Transverse colon (tissue), 4 donors: ENCODE measurements around the gene FGD3. TPM values are rescaled to one million over a fixed set of nuclear protein-coding genes. Genes with fewer than 3 reads are reported as not detected.

ENCODE experiments used
- DNase-seq: peaks from one replicate; pipeline ENCODE4 v3.0.0-alpha.2; 2019
- H3K27ac ChIP-seq, 4 donors: fragments of 200-600 bp; sonication (generic); 2 replicates each; pipeline ENCODE4 v1.5.1; 2016 to 2018; ENCODE audit warnings: inconsistent platforms in 4 of 4
- H3K27me3 ChIP-seq: fragments of 200-600 bp; sonication (generic); 2 replicates; pipeline ENCODE4 v1.5.1; 2017; ENCODE audit warnings: inconsistent platforms
- H3K36me3 ChIP-seq, 4 donors: fragments of 200-600 bp; sonication (generic); 2 replicates each; pipeline ENCODE4 v1.5.1; 2017 to 2019; ENCODE audit warnings: inconsistent platforms in 4 of 4
- H3K4me1 ChIP-seq, 4 donors: fragments of 200-600 bp; sonication (generic); 2 replicates each; pipeline ENCODE4 v1.5.1; 2017 to 2020; ENCODE audit warnings: inconsistent platforms in 4 of 4
- H3K4me3 ChIP-seq, 4 donors: fragments of 200-600 bp; sonication (generic); 1 replicate in 1 of 4; 2 replicates in 3 of 4; pipeline versions ENCODE4 v1.5.1 to v1.6.1; 2017 to 2019; ENCODE audit warnings: inconsistent platforms in 4 of 4
- H3K9me3 ChIP-seq, 2 donors: fragments of 200-600 bp; sonication (generic); 2 replicates each; pipeline ENCODE4 v1.5.1; 2017 to 2019; ENCODE audit warnings: inconsistent platforms in 2 of 2
- EP300 ChIP-seq: sonication (generic); formaldehyde crosslinking; IDR thresholded peaks from one replicate; pipeline ENCODE4 v1.6.1; 2017; ENCODE audit warnings: antibody characterized with exemption, low read depth
- POLR2A ChIP-seq: fragments of 450-650 bp; IDR thresholded peaks from one replicate; pipeline ENCODE4 v1.6.1; 2016; ENCODE audit warnings: antibody characterized with exemption, mild to moderate bottlenecking, moderate library complexity
- POLR2AphosphoS5 ChIP-seq, 3 donors: sonication (generic); formaldehyde crosslinking; IDR thresholded peaks; one replicate each; pipeline ENCODE4 v1.6.1; 2016; ENCODE audit warnings: antibody characterized with exemption in 3 of 3
- WGBS, 2 donors: methylation state at CpG; one replicate each; pipeline ENCODE4 v1.1.5; 2018; ENCODE audit warnings: low coverage in 1 of 2; 5-methylcytosine and 5-hydroxymethylcytosine counted together
- in situ Hi-C, 4 donors: fragments of 200-750 bp; cut with MboI; loops; one replicate each; pipeline versions ENCODE4 v1.15.0 to v1.15.1; 2017; ENCODE audit warnings: low sequenced_read_pairs in 3 of 4, low pct_ligation_motif_present in 1 of 4, low pct_unique_long_range_greater_than_20kb in 1 of 4
- intact Hi-C: fragments of 100-400 bp; cut with DNase I; formaldehyde crosslinking; loops from one replicate; pipeline ENCODE4 v1.15.1; 2023; ENCODE audit warnings: low total_unique reads
- total RNA-seq, 4 donors: library from RNA; depleted of rRNA; stranded (reverse); fragments of >200 nt; gene quantifications; one replicate each; pipeline ENCODE4 v1.1.0, GENCODE V29; 2016
- TF ChIP-seq, protein P1 (sequence below), 5 experiments: fragments of 200-600 bp in 3 of 5; fragments of 450-650 bp in 2 of 5; sonication (generic) in 3 of 5; IDR thresholded peaks; 1 replicate in 2 of 5; 2 replicates in 3 of 5; pipeline ENCODE4 v1.5.1; 2016 to 2017; ENCODE audit warnings: antibody characterized with exemption in 5 of 5, inconsistent platforms in 3 of 5, mild to moderate bottlenecking in 2 of 5, moderate library complexity in 1 of 5

FGD3 gene
- total RNA-seq, 4 donors from 2014 or later, result 5.2 to 9.7 (median 6.0) TPM; not detected in 1

- Histone ChIP-seq H3K4me3 (no peak overlapping the region), H3K4me1 (peaks cover 0 to under 1% (median 0%) of the 10 kb centered on the region in 4 donors), H3K27me3 (peaks cover 1% of the 10 kb centered on the region), H3K9me3 (no peaks in the 10 kb centered on the region), H3K36me3 (no peaks in the 10 kb centered on the region), H3K27ac (no peak overlapping the region)
- WGBS, 2 donors, result 53 to 86% methylated on average over 2 to 5 of the region's 5 CpGs
- intact Hi-C loops, result no loop called here
- TF ChIP-seq POLR2A (no peak), EP300 (no peak), POLR2AphosphoS5 (IDR thresholded peaks at IDR 0.05) (no peak)
- TF ChIP-seq, protein P1, sequence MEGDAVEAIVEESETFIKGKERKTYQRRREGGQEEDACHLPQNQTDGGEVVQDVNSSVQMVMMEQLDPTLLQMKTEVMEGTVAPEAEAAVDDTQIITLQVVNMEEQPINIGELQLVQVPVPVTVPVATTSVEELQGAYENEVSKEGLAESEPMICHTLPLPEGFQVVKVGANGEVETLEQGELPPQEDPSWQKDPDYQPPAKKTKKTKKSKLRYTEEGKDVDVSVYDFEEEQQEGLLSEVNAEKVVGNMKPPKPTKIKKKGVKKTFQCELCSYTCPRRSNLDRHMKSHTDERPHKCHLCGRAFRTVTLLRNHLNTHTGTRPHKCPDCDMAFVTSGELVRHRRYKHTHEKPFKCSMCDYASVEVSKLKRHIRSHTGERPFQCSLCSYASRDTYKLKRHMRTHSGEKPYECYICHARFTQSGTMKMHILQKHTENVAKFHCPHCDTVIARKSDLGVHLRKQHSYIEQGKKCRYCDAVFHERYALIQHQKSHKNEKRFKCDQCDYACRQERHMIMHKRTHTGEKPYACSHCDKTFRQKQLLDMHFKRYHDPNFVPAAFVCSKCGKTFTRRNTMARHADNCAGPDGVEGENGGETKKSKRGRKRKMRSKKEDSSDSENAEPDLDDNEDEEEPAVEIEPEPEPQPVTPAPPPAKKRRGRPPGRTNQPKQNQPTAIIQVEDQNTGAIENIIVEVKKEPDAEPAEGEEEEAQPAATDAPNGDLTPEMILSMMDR (IDR thresholded peaks at IDR 0.05), result no peak
- DNase-seq, result no peak
- in situ Hi-C loops, result no loop called here
Observed at GRCh38 chr9:92941861-92942260, 5.5 kb upstream of the FGD3 start.

- Histone ChIP-seq H3K36me3 (no peaks in the 10 kb centered on the region), H3K9me3 (no peaks in the 10 kb centered on the region), H3K27ac (no peak overlapping the region), H3K27me3 (peaks cover 12% of the 10 kb centered on the region), H3K4me3 (no peak overlapping the region), H3K4me1 (peaks cover 0 to 11% (median 5%) of the 10 kb centered on the region in 4 donors)
- DNase-seq, result no peak
- in situ Hi-C loops, result no loop called here
- TF ChIP-seq POLR2AphosphoS5 (IDR thresholded peaks at IDR 0.05), result no peak
- no peak for TF ChIP-seq POLR2A
- TF ChIP-seq EP300, result no peak
- TF ChIP-seq, protein P1 (IDR thresholded peaks at IDR 0.05), result no peak
- WGBS, 2 donors, result 79 to 82% methylated on average over 5 to 10 of the region's 10 CpGs
- intact Hi-C loops, result no loop called here
Observed at GRCh38 chr9:92942688-92943616, 4.4 kb upstream of the FGD3 start.

- DNase-seq, result no peak
- intact Hi-C loops, result no loop called here
- in situ Hi-C loops, result no loop called here
- no peak overlapping the region for H3K27ac ChIP-seq
- 89 to 100% methylated on average over 2 to 8 of the region's 8 CpGs for WGBS, 2 donors
- peaks cover 28% of the 10 kb centered on the region for H3K27me3 ChIP-seq
- H3K36me3 ChIP-seq, result no peaks in the 10 kb centered on the region
- TF ChIP-seq POLR2AphosphoS5 (IDR thresholded peaks at IDR 0.05) (no peak), POLR2A (no peak), EP300 (no peak)
- TF ChIP-seq, protein P1 (IDR thresholded peaks at IDR 0.05), result no peak
- H3K4me1 ChIP-seq, result peaks cover 0 to 11% (median 5%) of the 10 kb centered on the region in 4 donors
- no peak overlapping the region for H3K4me3 ChIP-seq
- H3K9me3 ChIP-seq, result no peaks in the 10 kb centered on the region
Observed at GRCh38 chr9:92944921-92945320, 2.4 kb upstream of the FGD3 start.

DNA sequence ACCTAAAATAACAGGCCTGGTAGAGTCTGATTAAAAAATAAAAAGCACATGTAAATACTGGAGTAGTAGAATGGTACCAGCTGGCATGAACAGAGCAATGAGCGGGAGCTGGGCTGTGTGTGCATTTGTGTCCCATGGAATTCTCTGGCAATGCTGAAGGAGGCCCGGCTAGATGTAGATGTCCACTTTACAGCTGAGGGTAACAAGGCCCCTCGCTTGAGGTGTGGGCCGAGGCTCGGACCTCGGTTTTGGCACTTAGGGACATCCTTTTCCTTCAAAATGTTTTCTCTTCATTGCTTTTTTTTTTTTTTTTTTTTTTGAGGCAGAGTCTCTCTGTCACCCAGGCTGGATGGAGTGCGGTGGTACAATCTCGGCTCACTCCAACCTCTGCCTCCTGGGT is 1.5 kb upstream of the FGD3 start:
- 90 to 97% methylated on average over 5 to 8 of the region's 8 CpGs for WGBS, 2 donors

More for the DNA sequence above, 1.5 kb upstream of the FGD3 start:
- H3K4me3 ChIP-seq, result no peak overlapping the region
- intact Hi-C loops, result no loop called here
- no peaks in the 10 kb centered on the region for H3K9me3 ChIP-seq
- peaks cover 28% of the 10 kb centered on the region for H3K27me3 ChIP-seq
- in situ Hi-C loops, result no loop called here
- no peaks in the 10 kb centered on the region for H3K36me3 ChIP-seq
- no peak for DNase-seq
- peaks cover 0 to 11% (median 5%) of the 10 kb centered on the region in 4 donors for H3K4me1 ChIP-seq
- H3K27ac ChIP-seq, result no peak overlapping the region
- TF ChIP-seq POLR2A (no peak), POLR2AphosphoS5 (IDR thresholded peaks at IDR 0.05) (no peak), EP300 (no peak)
- TF ChIP-seq, protein P1 (IDR thresholded peaks at IDR 0.05), result no peak
